GM19238 (cell line): ENCODE measurements around the gene KRTAP10-3.
"Not testable (repeated sequence)": the region's sequence is repeated elsewhere in the genome, so short reads cannot be mapped to it uniquely, and the experiment has no call there.

Source experiments
- DNase-seq: peaks from one replicate; pipeline ENCODE4 v3.0.0; 2011; ENCODE audit warnings: low spot score; ENCODE audit not compliant: insufficient read length

The KRTAP10-3 gene

DNA sequence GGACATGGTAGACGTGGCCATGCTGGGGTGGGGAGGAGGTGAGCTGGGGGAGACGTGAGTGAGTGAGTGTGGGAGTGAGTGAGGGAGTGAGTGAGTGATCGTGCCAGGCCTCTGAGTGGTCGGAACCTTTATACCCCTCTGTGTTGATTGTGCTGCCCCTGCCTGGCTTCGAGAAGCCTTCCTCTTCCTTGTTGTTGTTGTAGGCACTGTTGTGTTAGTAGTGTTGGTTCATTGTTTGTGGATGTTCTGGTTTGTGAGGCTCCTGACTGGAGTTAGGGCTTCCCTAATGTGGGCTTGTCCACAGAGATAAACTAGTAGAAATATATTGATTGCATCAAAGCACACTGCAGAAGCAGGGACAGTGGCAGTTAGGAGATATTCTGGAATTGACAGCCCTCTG lies at the start of gene KRTAP10-3:
TSS of gene KRTAP10-3 (minus strand) at position 101 of the 400 bp plus-strand sequence. CDS start at position 21, 80 bp downstream.
- no peak for DNase-seq

GRCh38 chr21:44606495-44606894 lies 47.9 kb upstream of the KRTAP10-3 start:
- no peak for DNase-seq

DNA sequence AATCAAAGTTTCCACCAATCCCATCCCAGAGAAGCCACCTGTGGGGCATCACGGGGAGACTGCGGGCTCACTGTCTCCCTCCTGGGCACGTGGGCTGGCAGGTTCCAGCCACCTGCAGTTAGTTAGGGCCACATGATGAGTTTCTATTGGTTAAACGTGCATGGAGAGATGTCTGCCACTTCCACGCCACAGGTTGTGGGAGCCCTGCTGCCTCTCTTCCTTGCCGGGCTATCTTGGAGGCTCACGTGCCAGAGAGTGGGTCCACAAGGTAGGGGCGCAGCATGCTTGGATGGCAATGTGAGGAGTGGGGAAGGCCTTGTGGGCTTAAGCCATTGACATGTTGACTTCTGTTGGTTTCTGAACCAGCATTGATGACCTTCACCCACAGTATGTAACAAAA lies 45.3 kb upstream of the KRTAP10-3 start:
- DNase-seq: no peak

GRCh38 chr21:44603109-44603875 lies 44.7 kb upstream of the KRTAP10-3 start:
- DNase-seq: no peak

GRCh38 chr21:44602463-44602850 lies 43.9 kb upstream of the KRTAP10-3 start:
- DNase-seq: no peak

- no peak for DNase-seq
Measured at GRCh38 chr21:44601596-44602462, 43.2 kb upstream of the KRTAP10-3 start.

DNA sequence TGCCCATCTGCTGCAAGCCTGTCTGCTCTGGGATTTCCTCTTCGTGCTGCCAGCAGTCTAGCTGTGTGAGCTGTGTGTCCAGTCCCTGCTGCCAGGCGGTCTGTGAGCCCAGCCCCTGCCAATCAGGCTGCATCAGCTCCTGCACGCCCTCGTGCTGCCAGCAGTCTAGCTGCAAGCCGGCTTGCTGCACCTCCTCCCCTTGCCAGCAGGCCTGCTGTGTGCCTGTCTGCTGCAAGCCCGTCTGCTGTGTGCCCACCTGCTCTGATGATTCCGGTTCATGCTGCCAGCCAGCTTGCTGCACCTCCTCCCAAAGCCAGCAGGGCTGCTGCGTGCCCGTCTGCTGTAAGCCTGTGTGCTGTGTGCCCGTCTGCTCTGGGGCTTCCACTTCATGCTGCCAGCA lies 42.5 kb upstream of the KRTAP10-3 start:
- DNase-seq: not testable (repeated sequence)

DNA sequence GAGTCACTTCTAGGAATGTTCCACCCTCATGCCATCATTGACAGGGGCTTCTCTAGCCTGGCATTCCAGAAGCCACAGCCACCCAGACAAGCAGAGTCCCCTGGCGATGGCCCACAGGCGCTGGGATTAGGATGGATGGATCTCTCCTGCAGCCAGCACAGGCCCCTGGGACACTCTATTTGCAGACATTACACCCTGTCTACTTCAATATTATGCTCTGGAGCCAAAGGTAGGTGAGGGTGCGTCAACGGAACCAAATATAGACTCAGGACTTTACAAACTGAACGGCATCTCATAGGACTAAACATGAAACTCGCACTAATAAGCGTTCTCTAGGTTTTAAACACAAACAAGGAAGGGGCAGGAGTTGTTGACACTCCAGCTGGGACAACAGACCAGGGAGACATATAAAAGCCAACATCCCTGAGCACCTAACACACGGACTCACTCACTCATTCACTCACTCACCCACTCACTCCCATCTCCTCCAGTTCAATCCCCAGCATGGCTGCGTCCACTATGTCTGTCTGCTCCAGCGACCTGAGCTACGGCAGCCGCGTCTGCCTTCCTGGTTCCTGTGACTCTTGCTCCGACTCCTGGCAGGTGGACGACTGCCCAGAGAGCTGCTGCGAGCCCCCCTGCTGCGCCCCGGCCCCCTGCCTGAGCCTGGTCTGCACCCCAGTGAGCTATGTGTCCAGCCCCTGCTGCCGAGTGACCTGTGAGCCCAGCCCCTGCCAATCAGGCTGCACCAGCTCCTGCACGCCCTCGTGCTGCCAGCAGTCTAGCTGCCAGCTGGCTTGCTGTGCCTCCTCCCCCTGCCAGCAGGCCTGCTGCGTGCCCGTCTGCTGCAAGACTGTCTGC lies 41.8 kb upstream of the KRTAP10-3 start, which contains the start of gene KRTAP10-7:
TSS of gene KRTAP10-7 (plus strand) at position 480 of the 861 bp plus-strand sequence. CDS start at position 505, 25 bp downstream.
- DNase-seq: not testable (repeated sequence)

GRCh38 chr21:44599264-44600029 lies 40.9 kb upstream of the KRTAP10-3 start:
- no peak for DNase-seq

DNA sequence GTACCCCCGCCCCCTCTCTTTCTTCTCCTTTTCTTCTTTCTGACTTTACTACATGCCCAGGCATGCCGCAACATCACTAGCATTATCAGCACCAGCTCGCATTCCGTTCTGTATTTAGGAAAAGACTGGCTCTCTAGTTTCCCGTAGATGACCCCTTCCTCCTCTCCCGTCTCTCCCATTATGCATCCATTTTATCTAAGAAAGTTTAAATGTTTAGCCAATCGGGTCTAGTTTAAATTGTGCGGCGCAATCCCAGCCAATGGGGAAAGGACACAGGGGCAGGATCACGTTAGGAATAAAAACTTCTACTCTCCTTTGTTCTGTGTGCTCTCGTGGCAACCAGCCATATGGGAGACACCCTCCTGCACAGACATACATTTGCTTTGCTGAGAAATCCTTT lies 39.5 kb upstream of the KRTAP10-3 start:
- DNase-seq: no peak

GRCh38 chr21:44596068-44596725 lies 37.6 kb upstream of the KRTAP10-3 start:
- no peak for DNase-seq

GRCh38 chr21:44595524-44595923 lies 36.9 kb upstream of the KRTAP10-3 start:
- no peak for DNase-seq

GRCh38 chr21:44594406-44594916 lies 35.9 kb upstream of the KRTAP10-3 start:
- no peak for DNase-seq

DNA sequence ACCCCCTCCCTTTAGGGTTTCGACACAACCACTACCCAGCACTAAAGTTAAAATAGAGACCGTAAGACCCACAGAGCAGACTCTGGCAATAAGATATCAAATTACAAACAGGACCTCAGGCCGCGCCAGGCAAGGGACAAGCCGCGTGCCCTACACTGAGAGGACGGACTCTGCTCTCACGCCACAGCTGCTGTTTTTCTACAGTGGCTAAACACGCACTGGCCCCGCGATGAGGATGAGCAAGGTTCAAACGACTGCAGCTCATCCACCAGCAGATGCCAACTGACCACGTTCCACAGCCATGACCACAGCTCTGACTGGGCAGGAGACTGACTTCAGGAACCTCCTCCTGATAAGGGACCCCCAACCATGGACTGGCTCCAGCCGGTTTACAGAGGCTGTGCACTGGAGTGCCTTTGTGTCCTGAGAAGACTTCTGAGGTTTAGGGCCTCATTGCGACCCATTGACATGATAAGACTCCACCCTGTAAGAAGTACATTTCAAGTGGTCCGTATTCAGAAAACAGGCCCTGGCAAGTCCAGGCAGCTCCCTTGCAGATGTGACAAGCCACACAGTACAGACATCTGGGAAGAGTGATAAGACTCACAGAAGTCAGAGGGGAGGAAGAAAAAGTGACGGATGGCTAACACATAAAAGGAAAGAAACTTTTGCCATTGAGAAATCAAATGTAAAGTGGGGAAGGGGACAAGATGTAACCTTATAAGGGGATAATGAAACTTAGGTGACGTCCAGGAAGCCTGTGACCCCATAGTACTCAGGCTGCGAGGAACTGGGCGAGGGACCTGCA lies 35.2 kb upstream of the KRTAP10-3 start:
- no peak for DNase-seq

DNA sequence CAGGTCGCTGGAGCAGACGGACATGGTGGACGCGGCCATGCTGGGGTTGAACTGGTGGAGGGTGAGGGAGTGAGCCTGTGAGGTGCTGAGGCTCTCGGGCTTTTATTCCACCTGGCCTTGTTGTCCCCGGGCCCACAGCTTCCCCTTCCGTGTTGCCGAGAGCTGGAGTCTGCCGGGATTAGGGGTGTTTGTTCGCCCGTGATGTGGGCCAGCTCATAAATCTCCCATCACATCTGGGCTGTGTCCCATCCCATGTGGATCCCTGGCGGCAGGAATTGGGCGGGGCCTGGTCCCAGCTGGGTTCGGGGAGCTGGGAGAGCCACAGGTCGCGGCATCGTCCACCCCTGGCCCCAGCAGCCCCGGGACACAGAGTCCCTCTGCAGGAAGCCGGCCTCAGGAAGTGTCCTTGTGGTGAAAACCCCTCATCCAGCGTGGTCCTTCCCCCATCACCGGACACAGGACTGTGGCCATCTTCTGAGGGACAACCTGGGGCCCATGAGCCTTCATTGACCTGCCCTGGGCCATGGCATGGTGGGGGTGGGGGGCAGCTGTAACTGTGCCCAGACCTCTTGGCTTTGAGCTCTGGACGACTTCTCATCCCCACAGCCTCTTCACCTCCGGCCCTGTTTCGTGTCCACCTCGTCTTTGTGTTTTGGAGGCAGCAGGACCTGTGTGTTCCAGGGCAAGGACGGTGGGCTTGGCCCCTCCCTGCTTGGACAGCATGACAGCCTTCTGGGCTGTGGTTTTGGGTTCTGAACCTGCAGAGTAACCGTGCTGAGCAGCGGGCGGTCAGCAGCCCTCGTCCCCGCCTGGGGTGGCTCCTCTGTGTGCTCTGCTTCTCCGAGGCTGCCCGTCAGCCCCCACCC lies 34.1 kb upstream of the KRTAP10-3 start, which contains the start of gene KRTAP10-6:
TSS of gene KRTAP10-6 (minus strand) at position 60 of the 866 bp plus-strand sequence. CDS start at position 39, 21 bp downstream.
- DNase-seq: no peak

DNA sequence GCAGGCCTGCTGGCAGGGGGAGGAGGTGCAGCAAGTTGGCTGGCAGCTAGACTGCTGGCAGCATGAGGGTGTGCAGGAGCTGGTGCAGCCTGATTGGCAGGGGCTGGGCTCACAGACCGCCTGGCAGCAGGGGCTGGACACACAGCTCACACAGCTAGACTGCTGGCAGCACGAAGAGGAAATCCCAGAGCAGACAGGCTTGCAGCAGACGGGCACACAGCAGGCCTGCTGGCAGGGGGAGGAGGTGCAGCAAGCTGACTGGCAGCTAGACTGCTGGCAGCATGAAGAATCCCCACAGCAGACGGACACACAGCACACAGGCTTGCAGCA lies 33.2 kb upstream of the KRTAP10-3 start:
- not testable (repeated sequence) for DNase-seq

- DNase-seq: not testable (repeated sequence)
Measured at GRCh38 chr21:44590897-44591800, 32.6 kb upstream of the KRTAP10-3 start.
